ENCODE results near the gene FLT3. TPM values are rescaled to one million over a fixed set of nuclear protein-coding genes. Genes with fewer than 3 reads are reported as not detected.
A peak's percentile ranks its signal among the peaks of the same experiment; 100 is the strongest.
"Not testable (repeated sequence)": the region's sequence is repeated elsewhere in the genome, so short reads cannot be mapped to it uniquely, and the experiment has no call there.

The FLT3 gene
- total RNA-seq, 3 donors from 2014 or later: 0.08 to 0.11 TPM; not detected in 1

DNA sequence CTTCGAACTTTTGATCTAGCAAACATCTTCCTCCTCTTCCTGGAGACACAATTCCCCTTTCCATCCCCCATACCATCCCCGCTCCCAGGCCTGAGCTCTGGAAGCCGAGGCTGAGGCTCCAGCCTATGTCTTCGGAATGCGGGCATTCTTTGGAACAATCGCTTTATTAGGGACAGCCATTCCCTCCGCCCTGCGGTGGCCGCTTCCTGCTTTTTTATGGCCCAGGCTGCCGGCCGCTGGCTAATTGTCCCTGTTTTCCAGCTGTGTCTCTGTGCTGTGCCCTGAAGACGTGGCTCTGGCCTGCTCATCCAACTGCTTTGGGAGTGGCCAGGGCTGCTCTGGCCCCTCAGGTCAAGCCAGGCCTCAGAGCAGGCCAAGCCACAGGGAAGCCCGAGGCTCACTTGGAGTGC is 129.1 kb downstream of the FLT3 start:
- peaks cover 26% of the 10 kb centered on the region for H3K4me1 Mint-ChIP-seq (ENCODE audit: low read depth)
- no peak for DNase-seq
- peaks cover 84% of the 10 kb centered on the region for H3K27me3 Mint-ChIP-seq (ENCODE audit: low read depth)
- no peaks in the 10 kb centered on the region for H3K9me3 Mint-ChIP-seq
- H3K36me3 Mint-ChIP-seq (ENCODE audit: insufficient read depth): no peaks in the 10 kb centered on the region
- no peak for ATAC-seq
- no peak overlapping the region for H3K4me3 Mint-ChIP-seq

DNA sequence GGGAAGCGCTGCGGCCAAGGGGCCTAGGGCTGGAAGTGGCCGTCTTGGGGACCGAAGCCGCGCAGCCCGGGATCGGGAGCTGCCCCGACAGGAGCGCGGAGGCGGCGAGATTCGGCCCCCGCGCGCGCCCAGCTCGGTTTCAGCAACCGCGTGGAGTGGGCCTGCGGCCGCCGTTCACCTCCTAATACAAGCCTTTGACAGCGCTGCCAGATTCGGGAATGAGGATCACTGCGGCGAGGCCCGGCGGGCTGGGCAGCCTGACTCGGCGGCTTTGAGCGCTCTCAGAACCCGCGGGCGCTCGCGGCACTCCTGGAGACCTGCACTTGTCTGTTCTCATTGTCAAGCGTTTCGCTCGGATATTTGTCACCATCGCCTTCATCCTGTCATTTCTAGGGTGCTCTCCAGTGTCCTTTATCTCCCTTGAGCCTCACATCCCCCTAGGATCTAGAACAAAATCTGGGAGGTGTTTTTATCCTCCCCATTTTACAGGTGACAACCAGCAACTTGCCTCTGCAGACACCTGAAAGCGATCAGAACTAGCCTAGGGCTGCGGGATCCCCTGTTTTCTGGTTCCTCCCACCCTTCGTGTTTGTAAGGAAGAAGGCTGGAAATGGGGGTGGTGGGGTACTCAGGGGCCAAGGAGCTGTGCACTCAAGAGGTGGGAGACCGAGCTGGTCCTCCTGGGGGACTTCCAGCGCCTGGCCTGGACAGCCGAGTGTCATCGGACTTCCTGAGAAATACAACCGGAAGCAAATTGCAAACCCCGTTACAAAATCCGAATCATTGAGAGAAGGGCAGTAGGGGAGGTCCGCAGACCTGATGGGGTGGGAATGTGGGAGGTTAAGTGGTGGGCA is 129.8 kb downstream of the FLT3 start:
- Mint-ChIP-seq H3K36me3 (ENCODE audit: insufficient read depth) (no peaks in the 10 kb centered on the region), H3K4me3 (no peak overlapping the region), H3K9me3 (no peaks in the 10 kb centered on the region), H3K27me3 (ENCODE audit: low read depth) (peaks cover 84% of the 10 kb centered on the region), H3K4me1 (ENCODE audit: low read depth) (peaks cover 27% of the 10 kb centered on the region)
- no peak for DNase-seq
- no peak for ATAC-seq

DNA sequence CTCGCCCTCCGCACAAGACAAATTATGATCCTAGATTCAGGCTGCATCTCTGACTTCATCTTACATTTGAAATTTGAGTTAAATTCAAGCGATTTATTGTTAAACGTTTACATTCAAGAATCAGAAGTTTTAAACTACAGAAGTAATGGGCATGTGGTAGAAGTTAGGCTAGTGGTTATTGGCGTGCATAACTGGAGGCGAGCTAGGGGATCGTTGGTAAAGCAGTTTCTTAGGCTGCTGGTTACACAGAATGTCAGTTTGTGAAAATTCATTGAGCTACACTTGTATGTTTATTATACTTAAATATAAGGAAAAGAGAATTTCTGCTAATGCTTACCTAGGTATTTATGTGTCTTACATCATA is 130.5 kb downstream of the FLT3 start:
- Mint-ChIP-seq H3K27me3 (ENCODE audit: low read depth) (peaks cover 84% of the 10 kb centered on the region), H3K4me3 (no peak overlapping the region), H3K36me3 (ENCODE audit: insufficient read depth) (no peaks in the 10 kb centered on the region), H3K4me1 (ENCODE audit: low read depth) (peaks cover 25% of the 10 kb centered on the region), H3K9me3 (no peaks in the 10 kb centered on the region)
- DNase-seq (no peak), ATAC-seq (no peak)

DNA sequence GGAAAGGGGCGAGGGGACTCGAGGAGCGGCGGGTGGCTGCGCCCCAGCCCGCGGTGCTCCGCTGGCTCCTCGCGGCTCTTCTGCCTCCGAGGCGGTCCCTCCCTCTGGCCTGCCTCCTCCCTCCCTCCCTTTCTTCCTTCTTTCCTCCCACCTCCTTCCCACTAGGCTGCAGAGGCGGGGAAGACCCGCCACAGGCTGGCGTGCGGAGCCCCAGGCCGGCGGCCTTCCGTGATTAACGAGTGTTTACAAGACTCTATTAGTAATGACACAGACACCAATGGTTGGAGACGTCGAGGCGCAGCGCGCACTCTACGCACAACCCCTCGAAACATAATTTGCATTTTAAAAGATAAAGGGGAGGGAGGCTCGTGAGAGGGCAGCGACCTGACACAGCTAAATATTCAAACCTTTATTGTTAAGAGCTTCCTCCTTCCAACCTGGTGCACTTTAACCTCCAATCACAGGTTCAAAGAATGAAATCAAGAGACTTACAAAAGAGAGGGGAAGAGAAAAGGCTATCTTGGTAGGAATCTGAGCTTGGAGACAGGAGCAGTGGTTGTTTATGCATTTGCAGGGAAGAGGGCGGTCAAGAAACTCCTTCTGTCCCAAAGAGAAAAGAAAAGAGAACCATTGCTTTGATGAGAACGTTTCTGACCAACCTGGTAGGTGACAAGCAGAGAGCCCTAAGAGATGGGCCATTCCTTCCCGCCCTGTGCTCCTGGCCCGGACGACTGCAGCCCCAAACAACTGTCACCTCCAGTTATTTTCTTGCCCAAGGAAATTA is 131.1 kb downstream of the FLT3 start, which contains the start of gene CDX2:
Gene CDX2 (minus strand): TSS at position 234 of the 784 bp plus-strand sequence. CDS start 309 bp downstream, outside the sequence.
- Mint-ChIP-seq H3K36me3 (ENCODE audit: insufficient read depth) (no peaks in the 10 kb centered on the region), H3K4me3 (peak within 1 kb of the TSS; percentile 39), H3K4me1 (ENCODE audit: low read depth) (peaks cover 25% of the 10 kb centered on the region), H3K27me3 (ENCODE audit: low read depth) (peaks cover 84% of the 10 kb centered on the region), H3K9me3 (no peaks in the 10 kb centered on the region)
- DNase-seq (no peak), ATAC-seq (no peak)

DNA sequence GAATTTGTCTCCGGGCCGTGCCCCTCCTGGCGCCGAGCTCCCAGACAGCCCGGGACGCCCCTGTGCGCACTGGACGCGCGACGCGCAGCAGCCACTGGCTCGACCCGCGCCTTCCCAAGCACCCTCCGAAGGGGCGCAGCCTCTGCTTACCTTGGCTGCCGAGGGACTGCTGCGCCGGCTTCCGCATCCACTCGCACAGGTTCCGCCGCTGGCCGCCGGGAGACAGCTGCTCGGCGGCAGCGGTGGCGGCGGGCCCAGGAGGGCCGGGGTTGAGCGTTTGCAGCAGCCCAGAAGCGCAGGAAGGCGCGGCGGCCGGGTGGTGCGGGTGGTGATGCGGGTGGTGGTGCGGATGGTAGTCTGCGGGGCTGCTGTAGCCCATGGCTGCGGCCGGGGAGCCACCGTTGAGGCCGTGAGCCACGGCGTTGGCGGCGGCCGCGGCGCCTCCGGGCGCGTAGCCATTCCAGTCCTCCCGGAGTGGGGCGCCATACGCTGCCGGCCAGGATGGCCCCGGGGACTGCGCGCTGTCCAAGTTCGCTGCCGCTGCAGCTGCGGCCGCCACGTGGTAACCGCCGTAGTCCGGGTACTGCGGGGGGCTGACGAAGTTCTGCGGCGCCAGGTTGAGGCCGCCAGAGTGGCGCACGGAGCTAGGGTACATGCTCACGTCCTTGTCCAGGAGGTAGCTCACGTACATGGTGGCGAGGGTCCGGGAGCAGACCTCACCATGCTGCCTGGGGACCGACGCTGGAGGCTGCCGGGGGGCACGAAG is 131.9 kb downstream of the FLT3 start:
- ATAC-seq (no peak), DNase-seq (no peak)
- Mint-ChIP-seq H3K4me3 (no peak overlapping the region), H3K36me3 (ENCODE audit: insufficient read depth) (no peaks in the 10 kb centered on the region), H3K9me3 (no peaks in the 10 kb centered on the region), H3K27me3 (ENCODE audit: low read depth) (peaks cover 82% of the 10 kb centered on the region), H3K4me1 (ENCODE audit: low read depth) (peaks cover 25% of the 10 kb centered on the region)

DNA sequence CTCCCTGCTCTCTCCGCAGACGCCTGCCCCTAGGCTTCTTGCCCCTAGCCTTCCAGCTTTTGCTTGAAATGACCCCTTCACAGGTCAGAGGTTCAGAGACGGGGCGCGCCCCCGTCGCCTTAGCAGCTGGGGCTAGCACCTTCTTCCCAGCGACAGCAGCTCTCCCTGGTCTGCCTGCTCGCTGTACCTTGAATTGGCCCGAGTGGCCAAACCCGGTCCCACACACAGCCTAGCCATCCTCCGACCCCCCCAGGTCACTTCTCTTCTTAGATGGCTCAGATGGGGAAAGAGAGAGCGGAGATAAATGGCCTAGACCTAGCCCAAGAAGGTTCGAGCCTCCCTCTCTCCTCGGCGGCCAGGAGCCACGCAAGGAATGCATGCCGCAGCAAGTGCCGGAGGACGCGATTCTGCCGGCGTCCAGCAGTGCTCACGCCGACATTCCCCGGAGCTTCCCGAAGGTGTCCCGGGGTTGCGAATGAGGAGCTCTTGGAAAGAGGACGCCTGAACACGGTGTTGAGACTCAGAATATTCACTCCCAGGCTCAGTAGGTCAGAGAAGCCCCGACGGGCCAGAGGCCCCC is 132.6 kb downstream of the FLT3 start:
- H3K4me3 Mint-ChIP-seq: peak overlapping the region; percentile 37
- no peaks in the 10 kb centered on the region for H3K9me3 Mint-ChIP-seq
- no peaks in the 10 kb centered on the region for H3K36me3 Mint-ChIP-seq (ENCODE audit: insufficient read depth)

DNA sequence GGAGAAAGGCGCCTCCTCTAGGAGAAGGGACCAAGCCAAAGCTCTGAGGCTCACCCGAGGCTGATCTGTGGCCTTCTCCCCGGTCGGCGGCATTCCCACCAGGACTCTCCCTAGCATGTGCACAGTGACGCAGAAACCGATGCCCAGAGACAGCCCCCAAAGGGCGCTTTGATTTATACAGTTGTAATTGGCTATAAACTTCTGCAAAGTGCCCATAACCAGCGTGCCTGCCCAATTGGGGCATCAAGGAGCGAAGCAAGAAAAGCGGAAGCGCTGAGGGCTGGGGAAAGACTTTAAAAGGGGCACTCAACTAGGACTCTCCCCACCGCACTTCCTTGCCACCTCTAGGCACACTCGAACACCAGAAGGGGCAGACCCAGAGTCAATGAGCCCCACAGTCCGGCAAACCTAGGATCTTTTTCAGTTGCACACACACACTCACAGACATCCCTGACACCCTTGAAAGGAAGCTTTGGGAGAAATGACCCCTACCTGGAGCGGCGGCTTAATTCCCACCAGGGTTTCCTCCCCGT is 133.1 kb downstream of the FLT3 start:
- ATAC-seq (no peak), DNase-seq (no peak)
- Mint-ChIP-seq H3K27me3 (ENCODE audit: low read depth) (peaks cover 85% of the 10 kb centered on the region), H3K36me3 (ENCODE audit: insufficient read depth) (no peaks in the 10 kb centered on the region), H3K9me3 (no peaks in the 10 kb centered on the region), H3K4me1 (ENCODE audit: low read depth) (peaks cover 25% of the 10 kb centered on the region), H3K4me3 (no peak overlapping the region)

More for the DNA sequence above, 132.6 kb downstream of the FLT3 start:
- ATAC-seq: no peak
- H3K27me3 Mint-ChIP-seq (ENCODE audit: low read depth): peaks cover 80% of the 10 kb centered on the region
- DNase-seq: no peak
- peaks cover 25% of the 10 kb centered on the region for H3K4me1 Mint-ChIP-seq (ENCODE audit: low read depth)

DNA sequence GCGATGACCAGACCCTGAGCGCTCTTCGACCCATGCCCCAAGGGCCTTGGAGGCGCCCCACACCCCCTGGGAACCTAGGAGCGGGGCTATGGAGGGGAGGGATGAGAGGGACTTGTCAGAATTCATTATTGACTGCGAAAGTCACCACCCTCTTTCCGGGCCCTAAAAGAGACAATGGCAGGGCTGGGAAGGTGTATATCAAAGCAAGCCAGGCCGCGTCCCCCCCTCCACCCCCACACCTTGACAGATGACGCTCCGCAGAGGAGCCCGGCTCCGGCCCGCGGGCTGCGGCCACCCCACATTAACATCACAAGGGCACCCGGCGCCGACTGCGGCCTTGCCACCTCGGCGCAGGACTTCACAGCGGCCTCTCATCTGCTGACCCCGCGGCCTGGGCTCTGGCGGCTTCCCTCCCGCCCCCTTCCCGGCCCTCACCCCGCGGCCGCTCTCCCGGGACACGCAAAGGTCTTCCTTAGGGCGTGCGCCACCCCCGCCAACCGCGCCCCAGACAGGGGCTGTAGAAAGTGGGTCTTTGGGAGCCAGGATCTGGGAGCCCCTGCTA is 133.7 kb downstream of the FLT3 start:
- no peaks in the 10 kb centered on the region for H3K36me3 Mint-ChIP-seq (ENCODE audit: insufficient read depth)
- no peak for ATAC-seq
- DNase-seq: no peak
- peaks cover 25% of the 10 kb centered on the region for H3K4me1 Mint-ChIP-seq (ENCODE audit: low read depth)
- peaks cover 85% of the 10 kb centered on the region for H3K27me3 Mint-ChIP-seq (ENCODE audit: low read depth)
- H3K9me3 Mint-ChIP-seq: no peaks in the 10 kb centered on the region
- no peak overlapping the region for H3K4me3 Mint-ChIP-seq

DNA sequence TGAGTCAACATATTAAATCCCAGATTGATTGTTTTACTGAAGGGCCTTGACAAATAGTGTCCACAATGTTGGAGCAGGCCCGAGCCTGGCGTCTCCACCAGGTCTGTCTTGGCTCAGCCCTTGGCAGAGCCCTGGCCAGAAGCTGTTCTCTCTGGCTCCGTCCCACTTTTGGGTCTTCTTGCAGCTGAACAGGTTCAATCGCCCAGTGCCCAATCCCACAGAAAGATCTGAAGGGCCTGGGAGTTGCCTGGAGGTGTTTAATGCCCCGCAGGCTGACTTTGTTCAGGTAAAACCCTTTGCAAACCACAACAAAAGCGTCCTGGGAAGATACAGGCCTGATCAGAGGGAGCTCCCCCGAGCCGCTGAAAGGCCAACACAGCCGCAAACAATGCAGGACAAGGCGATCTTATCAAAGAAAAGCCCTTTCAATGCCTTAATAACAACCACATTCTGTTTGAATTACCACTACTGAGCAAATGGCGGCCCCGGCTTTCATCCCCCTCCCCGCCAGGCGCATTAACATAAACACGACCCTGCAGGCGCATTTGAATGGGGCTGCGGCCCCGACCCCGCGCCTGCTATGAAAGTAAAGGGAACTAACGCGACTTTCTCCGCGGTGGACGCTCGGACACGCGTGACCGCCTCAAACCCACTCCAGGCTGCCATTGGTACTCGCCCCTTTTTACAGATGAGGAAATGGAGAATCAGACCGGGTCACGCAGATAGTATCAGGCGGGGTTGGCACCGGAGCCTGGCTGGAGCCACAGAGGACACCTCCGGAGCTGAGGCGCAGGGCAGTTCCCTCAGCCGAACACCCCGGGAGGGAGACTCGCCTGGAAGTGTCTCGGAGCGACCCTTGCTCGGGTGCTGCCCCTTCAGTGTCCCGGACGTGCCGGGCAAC is 134.4 kb downstream of the FLT3 start:
- no peaks in the 10 kb centered on the region for H3K9me3 Mint-ChIP-seq
- H3K27me3 Mint-ChIP-seq (ENCODE audit: low read depth): peaks cover 86% of the 10 kb centered on the region
- no peaks in the 10 kb centered on the region for H3K36me3 Mint-ChIP-seq (ENCODE audit: insufficient read depth)
- ATAC-seq: no peak
- DNase-seq: no peak
- H3K4me1 Mint-ChIP-seq (ENCODE audit: low read depth): peaks cover 28% of the 10 kb centered on the region
- H3K4me3 Mint-ChIP-seq: no peak overlapping the region

DNA sequence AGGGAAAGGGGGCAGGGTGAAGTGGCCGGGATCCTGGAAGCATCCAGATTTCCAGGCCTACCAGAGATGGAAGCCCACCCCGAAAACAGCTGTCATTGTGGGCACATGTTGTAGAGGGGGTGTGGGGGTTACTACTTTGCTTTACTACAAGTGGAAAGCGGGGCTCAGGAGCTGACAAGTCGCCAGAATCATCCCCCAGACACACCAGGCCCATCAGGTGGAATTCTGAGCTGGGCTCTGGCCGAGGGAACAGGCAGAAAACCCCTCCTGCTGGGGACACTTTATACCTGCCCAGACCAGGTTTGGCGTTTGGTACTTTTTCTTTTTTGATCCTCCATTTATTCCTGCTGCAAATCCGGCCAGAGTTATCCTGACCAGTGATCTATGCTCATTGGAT is 135.0 kb downstream of the FLT3 start:
- Mint-ChIP-seq H3K36me3 (ENCODE audit: insufficient read depth) (no peaks in the 10 kb centered on the region), H3K4me1 (ENCODE audit: low read depth) (peaks cover 25% of the 10 kb centered on the region), H3K4me3 (no peak overlapping the region), H3K9me3 (no peaks in the 10 kb centered on the region), H3K27me3 (ENCODE audit: low read depth) (peaks cover 84% of the 10 kb centered on the region)
- DNase-seq: no peak
- ATAC-seq: no peak

DNA sequence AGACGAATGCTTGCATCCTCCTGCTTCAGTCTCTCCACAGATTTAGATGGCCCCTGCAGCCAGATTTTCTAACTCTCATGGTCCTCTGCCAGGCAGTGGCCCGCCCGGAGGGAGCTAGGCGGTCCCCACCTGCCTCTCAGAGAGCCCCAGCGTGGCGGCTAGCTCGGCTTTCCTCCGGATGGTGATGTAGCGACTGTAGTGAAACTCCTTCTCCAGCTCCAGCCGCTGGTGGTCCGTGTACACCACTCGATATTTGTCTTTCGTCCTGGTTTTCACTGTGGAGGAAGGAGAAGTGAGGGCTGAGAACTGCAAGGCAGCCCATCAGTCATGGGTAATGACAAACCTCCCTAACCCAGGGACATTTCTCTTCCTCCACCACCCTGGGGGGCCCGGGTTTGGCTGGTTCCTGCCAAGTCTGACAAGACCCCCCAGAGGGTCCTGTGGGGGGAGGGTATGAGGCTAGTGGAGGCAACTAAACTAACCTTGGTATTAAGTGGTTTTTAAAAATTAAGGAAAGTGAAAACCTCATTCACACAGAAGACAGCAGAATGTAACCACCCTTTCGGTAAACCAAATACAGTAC is 135.5 kb downstream of the FLT3 start:
- Mint-ChIP-seq H3K4me1 (ENCODE audit: low read depth) (peaks cover 29% of the 10 kb centered on the region), H3K4me3 (no peak overlapping the region), H3K36me3 (ENCODE audit: insufficient read depth) (no peaks in the 10 kb centered on the region), H3K9me3 (no peaks in the 10 kb centered on the region), H3K27me3 (ENCODE audit: low read depth) (peaks cover 84% of the 10 kb centered on the region)
- ATAC-seq (no peak), DNase-seq (no peak)

DNA sequence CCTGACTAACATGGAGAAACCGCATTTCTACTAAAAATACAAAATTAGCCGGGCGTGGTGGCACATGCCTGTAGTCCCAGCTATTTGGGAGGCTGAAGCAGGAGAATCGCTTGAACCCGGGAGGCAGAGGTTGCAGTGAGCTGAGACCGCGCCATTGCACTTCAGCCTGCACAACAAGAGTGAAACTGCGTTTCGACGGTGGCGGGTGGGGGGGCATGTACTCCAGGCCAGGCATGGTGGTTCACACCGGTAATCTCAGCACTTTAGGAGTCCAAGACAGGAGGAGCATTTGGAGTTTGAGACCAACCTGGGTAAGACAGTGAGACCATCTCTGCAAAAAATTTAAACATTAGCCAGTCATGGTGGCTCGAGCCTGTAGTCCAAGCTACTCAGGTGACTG is 136.2 kb downstream of the FLT3 start:
- not testable (repeated sequence) for ATAC-seq; H3K36me3 Mint-ChIP-seq (ENCODE audit: insufficient read depth); DNase-seq; H3K4me3 Mint-ChIP-seq; H3K9me3 Mint-ChIP-seq
- Mint-ChIP-seq H3K4me1 (ENCODE audit: low read depth) (peaks cover 25% of the 10 kb centered on the region), H3K27me3 (ENCODE audit: low read depth) (peaks cover 83% of the 10 kb centered on the region)
